Breast epithelium (tissue), 3 donors: ENCODE data around the gene C4BPA.

Source experiments
- CTCF ChIP-seq, 3 donors: fragments of 450-650 bp; IDR thresholded peaks; one replicate each; pipeline ENCODE4 v1.5.1; 2016 to 2017; ENCODE audit warnings: antibody characterized with exemption in 3 of 3, mild to moderate bottlenecking in 3 of 3, moderate library complexity in 3 of 3
- POLR2A ChIP-seq: fragments of 450-650 bp; IDR thresholded peaks from one replicate; pipeline ENCODE4 v1.6.1; 2016; ENCODE audit warnings: antibody characterized with exemption, mild to moderate bottlenecking, moderate library complexity

GRCh38 chr1:207131163-207131562, 27.1 kb downstream of the C4BPA start:
- no peak for TF ChIP-seq CTCF (IDR thresholded peaks at IDR 0.05)
- no peak for TF ChIP-seq POLR2A
